ENCODE data around the gene APBB2.

The APBB2 gene

GRCh38 chr4:40963897-40964478 lies 250.4 kb downstream of the APBB2 start:
- no peak overlapping the region for H3K4me3 ChIP-seq (ENCODE audit: low read depth, low read length)
- in situ Hi-C loops (cut with HindIII; ENCODE audit: low sequenced_read_pairs), result no loop called here
- DNase-seq (ENCODE audit: low read depth), result peak; percentile 27
- no peak for TF ChIP-seq CTCF (IDR thresholded peaks at IDR 0.05; ENCODE audit: low read depth, low read length, missing control alignments)

GRCh38 chr4:40962551-40963180 lies 251.7 kb downstream of the APBB2 start:
- in situ Hi-C loops (cut with HindIII; ENCODE audit: low sequenced_read_pairs), result no loop called here
- no peak overlapping the region for H3K4me3 ChIP-seq (ENCODE audit: low read depth, low read length)
- peak; percentile 26 for DNase-seq (ENCODE audit: low read depth)
- no peak for TF ChIP-seq CTCF (IDR thresholded peaks at IDR 0.05; ENCODE audit: low read depth, low read length, missing control alignments)

- no peak for TF ChIP-seq CTCF (IDR thresholded peaks at IDR 0.05; ENCODE audit: low read depth, low read length, missing control alignments)
- DNase-seq (ENCODE audit: low read depth), result no peak
- in situ Hi-C loops (cut with HindIII; ENCODE audit: low sequenced_read_pairs), result no loop called here
- H3K4me3 ChIP-seq (ENCODE audit: low read depth, low read length), result no peak overlapping the region
These were observed 253.4 kb downstream of the APBB2 start for GRCh38 chr4:40960941-40961340.

GRCh38 chr4:40957281-40957680 lies 257.1 kb downstream of the APBB2 start:
- no peak for DNase-seq (ENCODE audit: low read depth)
- no peak overlapping the region for H3K4me3 ChIP-seq (ENCODE audit: low read depth, low read length)
- in situ Hi-C loops (cut with HindIII; ENCODE audit: low sequenced_read_pairs), result no loop called here
- TF ChIP-seq CTCF (IDR thresholded peaks at IDR 0.05; ENCODE audit: low read depth, low read length, missing control alignments), result no peak

GRCh38 chr4:40956721-40957255 lies 257.6 kb downstream of the APBB2 start:
- TF ChIP-seq CTCF (IDR thresholded peaks at IDR 0.05; ENCODE audit: low read depth, low read length, missing control alignments), result no peak
- DNase-seq (ENCODE audit: low read depth), result no peak
- no peak overlapping the region for H3K4me3 ChIP-seq (ENCODE audit: low read depth, low read length)
- in situ Hi-C loops (cut with HindIII; ENCODE audit: low sequenced_read_pairs), result no loop called here

GRCh38 chr4:40954088-40954668 lies 260.2 kb downstream of the APBB2 start:
- DNase-seq (ENCODE audit: low read depth), result no peak
- in situ Hi-C loops (cut with HindIII; ENCODE audit: low sequenced_read_pairs), result no loop called here
- H3K4me3 ChIP-seq (ENCODE audit: low read depth, low read length), result no peak overlapping the region
- no peak for TF ChIP-seq CTCF (IDR thresholded peaks at IDR 0.05; ENCODE audit: low read depth, low read length, missing control alignments)
